GM12891 (cell line): Measurements from ENCODE around the gene COPS2.

Experiments used
- PAX5 ChIP-seq: IDR thresholded peaks from 2 replicates; pipeline ENCODE4 v1.6.1; 2011; ENCODE audit warnings: low read length, moderate library complexity, mild to moderate bottlenecking; ENCODE audit not compliant: insufficient read depth, severe bottlenecking
- POLR2A ChIP-seq: IDR thresholded peaks from 2 replicates; pipeline ENCODE4 v1.6.1; 2011; ENCODE audit warnings: low read depth, low read length, control low read depth
- POLR2AphosphoS5 ChIP-seq: IDR thresholded peaks from 2 replicates; pipeline ENCODE4 v1.6.1; 2011; ENCODE audit warnings: low read depth, low read length, control low read depth
- POU2F2 ChIP-seq: IDR thresholded peaks from 2 replicates; pipeline ENCODE4 v1.6.1; 2011; ENCODE audit warnings: low read depth, mild to moderate bottlenecking, control low read depth, low read length, moderate library complexity
- TAF1 ChIP-seq: IDR thresholded peaks from 2 replicates; pipeline ENCODE4 v1.6.1; 2011; ENCODE audit warnings: low read depth, low read length, control low read depth

- TF ChIP-seq POLR2AphosphoS5: no peak
- no peak for TF ChIP-seq TAF1
- no peak for TF ChIP-seq POLR2A
- no peak for TF ChIP-seq POU2F2
- no peak for TF ChIP-seq PAX5
Observed at GRCh38 chr15:49152552-49153312, 2.7 kb downstream of the COPS2 start.
